PC-3 (cell line): ENCODE measurements around the gene MTHFR.

Experiments
- EZH2 ChIP-seq: fragments of 300-600 bp; sonication (generic); IDR thresholded peaks from one replicate; pipeline ENCODE4 v1.6.1; 2017; ENCODE audit warnings: antibody characterized with exemption, mild to moderate bottlenecking, low read length; ENCODE audit not compliant: unreplicated experiment
- TF ChIP-seq, protein P1 (sequence below): fragments of 300-600 bp; sonication (generic); conservative IDR thresholded peaks from 2 replicates; pipeline ENCODE4 v1.5.1; 2017; ENCODE audit warnings: antibody characterized with exemption, low read depth, mild to moderate bottlenecking, low read length

DNA sequence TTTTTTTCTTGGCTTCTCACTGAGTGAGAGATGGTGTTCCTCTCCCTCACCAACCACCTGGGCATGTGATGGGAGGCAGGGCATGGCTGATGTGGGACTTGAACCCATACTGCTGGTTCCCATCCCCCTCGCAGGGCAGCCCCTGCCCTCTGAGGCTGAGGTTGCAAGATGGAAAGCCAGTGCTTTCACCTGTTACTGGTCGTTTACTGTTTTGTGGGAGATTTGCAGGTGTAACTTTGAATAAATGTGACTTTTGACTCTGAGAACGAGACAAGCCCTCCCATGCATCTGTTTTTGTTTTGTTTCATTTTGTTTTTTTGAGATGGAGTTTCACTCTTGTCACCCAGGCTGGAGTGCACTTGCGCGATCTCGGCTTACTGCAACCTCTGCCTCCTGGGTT, 22.2 kb downstream of the MTHFR start:
- TF ChIP-seq, protein P1, sequence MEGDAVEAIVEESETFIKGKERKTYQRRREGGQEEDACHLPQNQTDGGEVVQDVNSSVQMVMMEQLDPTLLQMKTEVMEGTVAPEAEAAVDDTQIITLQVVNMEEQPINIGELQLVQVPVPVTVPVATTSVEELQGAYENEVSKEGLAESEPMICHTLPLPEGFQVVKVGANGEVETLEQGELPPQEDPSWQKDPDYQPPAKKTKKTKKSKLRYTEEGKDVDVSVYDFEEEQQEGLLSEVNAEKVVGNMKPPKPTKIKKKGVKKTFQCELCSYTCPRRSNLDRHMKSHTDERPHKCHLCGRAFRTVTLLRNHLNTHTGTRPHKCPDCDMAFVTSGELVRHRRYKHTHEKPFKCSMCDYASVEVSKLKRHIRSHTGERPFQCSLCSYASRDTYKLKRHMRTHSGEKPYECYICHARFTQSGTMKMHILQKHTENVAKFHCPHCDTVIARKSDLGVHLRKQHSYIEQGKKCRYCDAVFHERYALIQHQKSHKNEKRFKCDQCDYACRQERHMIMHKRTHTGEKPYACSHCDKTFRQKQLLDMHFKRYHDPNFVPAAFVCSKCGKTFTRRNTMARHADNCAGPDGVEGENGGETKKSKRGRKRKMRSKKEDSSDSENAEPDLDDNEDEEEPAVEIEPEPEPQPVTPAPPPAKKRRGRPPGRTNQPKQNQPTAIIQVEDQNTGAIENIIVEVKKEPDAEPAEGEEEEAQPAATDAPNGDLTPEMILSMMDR, result no peak
- TF ChIP-seq EZH2, result no peak
